Liver (tissue), 9 donors: ENCODE results near the gene LRP5. TPM values are rescaled to one million over a fixed set of nuclear protein-coding genes. Genes with fewer than 3 reads are reported as not detected.
A peak's percentile ranks its signal among the peaks of the same experiment; 100 is the strongest.

Experiments used
- DNase-seq: peaks from one replicate; pipeline ENCODE4 v3.0.0-alpha.2; 2017; ENCODE audit warnings: low spot score
- H3K27ac ChIP-seq, 2 donors: one replicate each; pipeline ENCODE4 v1.7.0; 2013; ENCODE audit warnings: inconsistent platforms in 2 of 2, low read length in 2 of 2, control low read depth in 1 of 2, low read depth in 1 of 2, mild to moderate bottlenecking in 1 of 2
- H3K27me3 ChIP-seq, 4 donors: one replicate each; pipeline versions ENCODE4 v1.6.1 to v1.7.0; 2013; ENCODE audit warnings: low read length in 3 of 4, inconsistent platforms in 1 of 4, mild to moderate bottlenecking in 1 of 4, moderate library complexity in 1 of 4; ENCODE audit not compliant: control insufficient read depth in 4 of 4, insufficient read depth in 4 of 4
- H3K36me3 ChIP-seq, 4 donors: one replicate each; pipeline versions ENCODE4 v1.6.1 to v1.7.0; 2013; ENCODE audit warnings: low read length in 3 of 4, mild to moderate bottlenecking in 3 of 4, low read depth in 1 of 4, moderate library complexity in 1 of 4; ENCODE audit not compliant: control insufficient read depth in 4 of 4, insufficient read depth in 3 of 4
- H3K4me1 ChIP-seq, 4 donors: one replicate each; pipeline versions ENCODE4 v1.6.1 to v1.7.0; 2013; ENCODE audit warnings: low read length in 3 of 4, mild to moderate bottlenecking in 3 of 4, moderate library complexity in 1 of 4; ENCODE audit not compliant: control insufficient read depth in 4 of 4, insufficient read depth in 4 of 4
- H3K4me3 ChIP-seq, 3 donors: one replicate each; pipeline versions ENCODE4 v1.6.1 to v1.7.0; 2013; ENCODE audit warnings: low read length in 3 of 3, control low read depth in 1 of 3, low read depth in 1 of 3, mild to moderate bottlenecking in 1 of 3
- H3K9ac ChIP-seq, 2 donors: one replicate each; pipeline ENCODE4 v1.7.0; 2013; ENCODE audit warnings: low read length in 2 of 2, mild to moderate bottlenecking in 2 of 2, moderate library complexity in 2 of 2, control low read depth in 1 of 2, low read depth in 1 of 2
- H3K9me3 ChIP-seq, 4 donors: one replicate each; pipeline versions ENCODE4 v1.6.1 to v1.7.0; 2013; ENCODE audit warnings: low read length in 3 of 4; ENCODE audit not compliant: control insufficient read depth in 4 of 4
- EGR1 ChIP-seq, 2 donors: IDR thresholded peaks; 2 replicates each; pipeline ENCODE4 v1.6.1; 2016 to 2018; ENCODE audit warnings: antibody characterized with exemption in 2 of 2, low read depth in 2 of 2
- FOXA1 ChIP-seq: IDR thresholded peaks from 2 replicates; pipeline ENCODE4 v1.6.1; 2016; ENCODE audit warnings: antibody characterized with exemption
- FOXA2 ChIP-seq: IDR thresholded peaks from 2 replicates; pipeline ENCODE4 v1.6.1; 2016; ENCODE audit warnings: antibody characterized with exemption
- GABPA ChIP-seq, 2 donors: IDR thresholded peaks in 1 of 2; conservative IDR thresholded peaks in 1 of 2; 2 replicates each; pipeline ENCODE4 v1.6.1; 2016; ENCODE audit warnings: antibody characterized with exemption in 2 of 2, mild to moderate bottlenecking in 1 of 2, moderate library complexity in 1 of 2
- HNF4A ChIP-seq, 2 donors: conservative IDR thresholded peaks; 2 replicates each; pipeline ENCODE4 v1.6.1; 2016; ENCODE audit warnings: antibody characterized with exemption in 2 of 2, mild to moderate bottlenecking in 2 of 2
- HNF4G ChIP-seq: IDR thresholded peaks from 2 replicates; pipeline ENCODE4 v1.6.1; 2016; ENCODE audit warnings: antibody characterized with exemption
- JUND ChIP-seq, 2 donors: IDR thresholded peaks; 2 replicates each; pipeline ENCODE4 v1.6.1; 2016; ENCODE audit warnings: antibody characterized with exemption in 2 of 2
- NR2F2 ChIP-seq: IDR thresholded peaks from 2 replicates; pipeline ENCODE4 v1.6.1; 2016; ENCODE audit warnings: antibody characterized with exemption
- RAD21 ChIP-seq, 2 donors: IDR thresholded peaks; 2 replicates each; pipeline ENCODE4 v1.6.1; 2016; ENCODE audit warnings: antibody characterized with exemption in 2 of 2, mild to moderate bottlenecking in 2 of 2
- RXRA ChIP-seq, 2 donors: IDR thresholded peaks; 2 replicates each; pipeline ENCODE4 v1.6.1; 2017 to 2018; ENCODE audit warnings: antibody characterized with exemption in 2 of 2, mild to moderate bottlenecking in 1 of 2
- SP1 ChIP-seq: IDR thresholded peaks from 2 replicates; pipeline ENCODE4 v1.6.1; 2018; ENCODE audit warnings: antibody characterized with exemption, mild to moderate bottlenecking
- TAF1 ChIP-seq: conservative IDR thresholded peaks from 2 replicates; pipeline ENCODE4 v1.6.1; 2016; ENCODE audit warnings: antibody characterized with exemption, mild to moderate bottlenecking
- YY1 ChIP-seq: IDR thresholded peaks from 2 replicates; pipeline ENCODE4 v1.6.1; 2016; ENCODE audit warnings: antibody characterized with exemption, mild to moderate bottlenecking
- WGBS: extraction: QIAGEN DNeasy Blood & Tissue Kit; methylation state at CpG from one replicate; pipeline ENCODE4 v1.1.7; 2013; 5-methylcytosine and 5-hydroxymethylcytosine counted together
- polyA plus RNA-seq, 2 donors: library from polyadenylated mRNA; stranded (reverse) in 1 of 2; unstranded in 1 of 2; fragments of 200-250 nt in 1 of 2; fragments of >200 nt in 1 of 2; fragmentation: Nextera tagmentation in 1 of 2; extraction: Ambion mirVana in 1 of 2; gene quantifications; one replicate each; pipeline versions ENCODE4 v1.2.1 to v1.2.3, GENCODE V29; 2013 to 2015
- total RNA-seq, 2 donors: library from RNA; depleted of rRNA; stranded (reverse); fragments of >200 nt; gene quantifications; one replicate each; pipeline ENCODE4 v1.2.3, GENCODE V29; 2014
- TF ChIP-seq, protein P1 (sequence below): fragments of 150-350 bp; IDR thresholded peaks from 2 replicates; pipeline ENCODE4 v1.5.1; 2017; ENCODE audit warnings: improper control_type of control experiment, low read depth, low read length; ENCODE audit not compliant: missing input control
- TF ChIP-seq, protein P2 (sequence below): IDR thresholded peaks from 2 replicates; pipeline ENCODE4 v1.6.1; 2016; ENCODE audit warnings: antibody characterized with exemption
- TF ChIP-seq, protein P3 (sequence below): IDR thresholded peaks from 2 replicates; pipeline ENCODE4 v1.6.1; 2016; ENCODE audit warnings: antibody characterized with exemption
- TF ChIP-seq, protein P4 (sequence below): IDR thresholded peaks from 2 replicates; pipeline ENCODE4 v1.6.1; 2016; ENCODE audit warnings: antibody characterized with exemption, mild to moderate bottlenecking
- TF ChIP-seq, protein P5 (sequence below): IDR thresholded peaks from 2 replicates; pipeline ENCODE4 v1.6.1; 2016; ENCODE audit warnings: antibody characterized with exemption
- donor health status: healthy.
- donor health status: healthy.
- donor health status: healthy.
- donor health status: healthy.
- donor health status: healthy.

LRP5 gene
- total and polyA plus RNA-seq, 4 donors: 48.9 to 99.3 (median 71.3) TPM

DNA sequence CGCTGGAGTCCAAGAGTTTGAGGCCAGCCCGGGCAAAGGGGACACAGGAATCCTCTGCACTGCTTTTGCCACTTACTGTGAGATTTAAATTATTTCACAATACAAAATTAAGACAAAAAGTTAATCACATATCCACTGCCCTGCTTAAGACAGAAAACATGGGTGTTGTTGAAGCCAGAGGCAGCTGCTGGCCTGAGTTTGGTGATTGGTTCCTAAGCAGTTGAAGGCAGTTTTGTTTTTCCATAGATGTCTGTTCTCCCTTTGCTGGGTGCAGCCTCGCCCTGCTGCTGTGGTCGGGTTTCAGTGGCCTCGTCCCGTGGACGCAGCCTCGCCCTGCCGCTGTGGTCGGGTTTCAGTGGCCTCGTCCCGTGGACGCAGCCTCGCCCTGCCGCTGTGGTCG, 77.9 kb downstream of the LRP5 start:
- H3K9me3 ChIP-seq: no peaks in the 10 kb centered on the region
- TF ChIP-seq HNF4G: no peak
- TF ChIP-seq GABPA (IDR thresholded peaks at IDR 0.05 in 1 of 2, conservative IDR thresholded peaks at IDR 0.05 in 1 of 2): no peak
- no peak for TF ChIP-seq EGR1 (IDR thresholded peaks at IDR 0.05; ENCODE audit: low read depth in 2 of 2)
- no peak for TF ChIP-seq FOXA1
- TF ChIP-seq YY1: no peak
- TF ChIP-seq, protein P1, sequence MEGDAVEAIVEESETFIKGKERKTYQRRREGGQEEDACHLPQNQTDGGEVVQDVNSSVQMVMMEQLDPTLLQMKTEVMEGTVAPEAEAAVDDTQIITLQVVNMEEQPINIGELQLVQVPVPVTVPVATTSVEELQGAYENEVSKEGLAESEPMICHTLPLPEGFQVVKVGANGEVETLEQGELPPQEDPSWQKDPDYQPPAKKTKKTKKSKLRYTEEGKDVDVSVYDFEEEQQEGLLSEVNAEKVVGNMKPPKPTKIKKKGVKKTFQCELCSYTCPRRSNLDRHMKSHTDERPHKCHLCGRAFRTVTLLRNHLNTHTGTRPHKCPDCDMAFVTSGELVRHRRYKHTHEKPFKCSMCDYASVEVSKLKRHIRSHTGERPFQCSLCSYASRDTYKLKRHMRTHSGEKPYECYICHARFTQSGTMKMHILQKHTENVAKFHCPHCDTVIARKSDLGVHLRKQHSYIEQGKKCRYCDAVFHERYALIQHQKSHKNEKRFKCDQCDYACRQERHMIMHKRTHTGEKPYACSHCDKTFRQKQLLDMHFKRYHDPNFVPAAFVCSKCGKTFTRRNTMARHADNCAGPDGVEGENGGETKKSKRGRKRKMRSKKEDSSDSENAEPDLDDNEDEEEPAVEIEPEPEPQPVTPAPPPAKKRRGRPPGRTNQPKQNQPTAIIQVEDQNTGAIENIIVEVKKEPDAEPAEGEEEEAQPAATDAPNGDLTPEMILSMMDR: no peak
- TF ChIP-seq, protein P2, sequence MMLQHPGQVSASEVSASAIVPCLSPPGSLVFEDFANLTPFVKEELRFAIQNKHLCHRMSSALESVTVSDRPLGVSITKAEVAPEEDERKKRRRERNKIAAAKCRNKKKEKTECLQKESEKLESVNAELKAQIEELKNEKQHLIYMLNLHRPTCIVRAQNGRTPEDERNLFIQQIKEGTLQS: no peak
- no peak for TF ChIP-seq FOXA2
- TF ChIP-seq, protein P3, sequence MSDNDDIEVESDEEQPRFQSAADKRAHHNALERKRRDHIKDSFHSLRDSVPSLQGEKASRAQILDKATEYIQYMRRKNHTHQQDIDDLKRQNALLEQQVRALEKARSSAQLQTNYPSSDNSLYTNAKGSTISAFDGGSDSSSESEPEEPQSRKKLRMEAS: no peak
- no peak for TF ChIP-seq NR2F2
- no peak for TF ChIP-seq JUND (IDR thresholded peaks at IDR 0.05)
- H3K27me3 ChIP-seq: no peaks in the 10 kb centered on the region
- DNase-seq: no peak
- no peak overlapping the region for H3K9ac ChIP-seq
- H3K4me3 ChIP-seq: no peak overlapping the region
- H3K36me3 ChIP-seq: peaks cover 2 to 24% (median 8%) of the 10 kb centered on the region in 4 donors
- 96% methylated on average over 16 of the region's 16 CpGs for WGBS
- peak overlapping the region; percentile 79 to 83 for H3K27ac ChIP-seq
- peaks cover 10 to 35% (median 24%) of the 10 kb centered on the region in 4 donors for H3K4me1 ChIP-seq

DNA sequence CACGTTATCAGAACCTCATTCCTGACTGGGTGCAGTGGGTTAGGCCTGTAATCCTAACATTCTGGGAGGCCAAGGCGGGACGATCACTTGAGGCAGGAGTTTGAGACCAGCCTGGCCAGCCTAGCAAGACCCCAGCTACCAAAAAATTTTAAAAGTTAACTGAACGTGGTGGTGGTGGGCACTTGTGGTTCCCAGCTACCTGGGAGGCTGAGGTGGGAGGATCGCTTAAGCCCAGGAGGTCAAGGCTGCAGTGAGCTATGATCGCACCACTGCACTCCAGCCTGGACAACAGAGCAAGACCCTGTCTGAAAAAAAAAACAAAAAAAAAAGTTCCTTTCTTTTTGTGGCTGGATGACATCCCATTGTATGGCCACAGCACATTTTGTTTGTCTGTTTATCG, 80.4 kb downstream of the LRP5 start:
- Histone ChIP-seq H3K4me1 (peaks cover 3 to 12% (median 7%) of the 10 kb centered on the region in 4 donors), H3K27ac (no peak overlapping the region), H3K9me3 (no peaks in the 10 kb centered on the region), H3K4me3 (no peak overlapping the region), H3K27me3 (no peaks in the 10 kb centered on the region), H3K36me3 (peaks cover 0 to 40% (median 11%) of the 10 kb centered on the region in 4 donors), H3K9ac (no peak overlapping the region)
- WGBS: 97% methylated on average over 7 of the region's 7 CpGs
- TF ChIP-seq EGR1 (IDR thresholded peaks at IDR 0.05; ENCODE audit: low read depth in 2 of 2) (no peak), FOXA2 (no peak), HNF4A (conservative IDR thresholded peaks at IDR 0.05) (no peak), HNF4G (no peak), JUND (IDR thresholded peaks at IDR 0.05) (no peak), GABPA (IDR thresholded peaks at IDR 0.05 in 1 of 2, conservative IDR thresholded peaks at IDR 0.05 in 1 of 2) (no peak), NR2F2 (no peak), SP1 (no peak), FOXA1 (no peak), RXRA (IDR thresholded peaks at IDR 0.05) (no peak), RAD21 (IDR thresholded peaks at IDR 0.05) (no peak), YY1 (no peak), TAF1 (no peak)
- TF ChIP-seq, protein P4, sequence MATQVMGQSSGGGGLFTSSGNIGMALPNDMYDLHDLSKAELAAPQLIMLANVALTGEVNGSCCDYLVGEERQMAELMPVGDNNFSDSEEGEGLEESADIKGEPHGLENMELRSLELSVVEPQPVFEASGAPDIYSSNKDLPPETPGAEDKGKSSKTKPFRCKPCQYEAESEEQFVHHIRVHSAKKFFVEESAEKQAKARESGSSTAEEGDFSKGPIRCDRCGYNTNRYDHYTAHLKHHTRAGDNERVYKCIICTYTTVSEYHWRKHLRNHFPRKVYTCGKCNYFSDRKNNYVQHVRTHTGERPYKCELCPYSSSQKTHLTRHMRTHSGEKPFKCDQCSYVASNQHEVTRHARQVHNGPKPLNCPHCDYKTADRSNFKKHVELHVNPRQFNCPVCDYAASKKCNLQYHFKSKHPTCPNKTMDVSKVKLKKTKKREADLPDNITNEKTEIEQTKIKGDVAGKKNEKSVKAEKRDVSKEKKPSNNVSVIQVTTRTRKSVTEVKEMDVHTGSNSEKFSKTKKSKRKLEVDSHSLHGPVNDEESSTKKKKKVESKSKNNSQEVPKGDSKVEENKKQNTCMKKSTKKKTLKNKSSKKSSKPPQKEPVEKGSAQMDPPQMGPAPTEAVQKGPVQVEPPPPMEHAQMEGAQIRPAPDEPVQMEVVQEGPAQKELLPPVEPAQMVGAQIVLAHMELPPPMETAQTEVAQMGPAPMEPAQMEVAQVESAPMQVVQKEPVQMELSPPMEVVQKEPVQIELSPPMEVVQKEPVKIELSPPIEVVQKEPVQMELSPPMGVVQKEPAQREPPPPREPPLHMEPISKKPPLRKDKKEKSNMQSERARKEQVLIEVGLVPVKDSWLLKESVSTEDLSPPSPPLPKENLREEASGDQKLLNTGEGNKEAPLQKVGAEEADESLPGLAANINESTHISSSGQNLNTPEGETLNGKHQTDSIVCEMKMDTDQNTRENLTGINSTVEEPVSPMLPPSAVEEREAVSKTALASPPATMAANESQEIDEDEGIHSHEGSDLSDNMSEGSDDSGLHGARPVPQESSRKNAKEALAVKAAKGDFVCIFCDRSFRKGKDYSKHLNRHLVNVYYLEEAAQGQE: no peak
- TF ChIP-seq, protein P1: no peak
- TF ChIP-seq, protein P3: no peak
- TF ChIP-seq, protein P5, sequence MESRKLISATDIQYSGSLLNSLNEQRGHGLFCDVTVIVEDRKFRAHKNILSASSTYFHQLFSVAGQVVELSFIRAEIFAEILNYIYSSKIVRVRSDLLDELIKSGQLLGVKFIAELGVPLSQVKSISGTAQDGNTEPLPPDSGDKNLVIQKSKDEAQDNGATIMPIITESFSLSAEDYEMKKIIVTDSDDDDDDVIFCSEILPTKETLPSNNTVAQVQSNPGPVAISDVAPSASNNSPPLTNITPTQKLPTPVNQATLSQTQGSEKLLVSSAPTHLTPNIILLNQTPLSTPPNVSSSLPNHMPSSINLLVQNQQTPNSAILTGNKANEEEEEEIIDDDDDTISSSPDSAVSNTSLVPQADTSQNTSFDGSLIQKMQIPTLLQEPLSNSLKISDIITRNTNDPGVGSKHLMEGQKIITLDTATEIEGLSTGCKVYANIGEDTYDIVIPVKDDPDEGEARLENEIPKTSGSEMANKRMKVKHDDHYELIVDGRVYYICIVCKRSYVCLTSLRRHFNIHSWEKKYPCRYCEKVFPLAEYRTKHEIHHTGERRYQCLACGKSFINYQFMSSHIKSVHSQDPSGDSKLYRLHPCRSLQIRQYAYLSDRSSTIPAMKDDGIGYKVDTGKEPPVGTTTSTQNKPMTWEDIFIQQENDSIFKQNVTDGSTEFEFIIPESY: no peak
- TF ChIP-seq, protein P2: no peak
- DNase-seq: no peak
